ENCODE measurements around the gene KCNH2.

GRCh38 chr7:150934045-150934766 is 43.9 kb downstream of the KCNH2 start:
- no peak for TF ChIP-seq POLR2AphosphoS5 (IDR thresholded peaks at IDR 0.05; ENCODE audit: low read depth, low read length)
- TF ChIP-seq, protein P1, sequence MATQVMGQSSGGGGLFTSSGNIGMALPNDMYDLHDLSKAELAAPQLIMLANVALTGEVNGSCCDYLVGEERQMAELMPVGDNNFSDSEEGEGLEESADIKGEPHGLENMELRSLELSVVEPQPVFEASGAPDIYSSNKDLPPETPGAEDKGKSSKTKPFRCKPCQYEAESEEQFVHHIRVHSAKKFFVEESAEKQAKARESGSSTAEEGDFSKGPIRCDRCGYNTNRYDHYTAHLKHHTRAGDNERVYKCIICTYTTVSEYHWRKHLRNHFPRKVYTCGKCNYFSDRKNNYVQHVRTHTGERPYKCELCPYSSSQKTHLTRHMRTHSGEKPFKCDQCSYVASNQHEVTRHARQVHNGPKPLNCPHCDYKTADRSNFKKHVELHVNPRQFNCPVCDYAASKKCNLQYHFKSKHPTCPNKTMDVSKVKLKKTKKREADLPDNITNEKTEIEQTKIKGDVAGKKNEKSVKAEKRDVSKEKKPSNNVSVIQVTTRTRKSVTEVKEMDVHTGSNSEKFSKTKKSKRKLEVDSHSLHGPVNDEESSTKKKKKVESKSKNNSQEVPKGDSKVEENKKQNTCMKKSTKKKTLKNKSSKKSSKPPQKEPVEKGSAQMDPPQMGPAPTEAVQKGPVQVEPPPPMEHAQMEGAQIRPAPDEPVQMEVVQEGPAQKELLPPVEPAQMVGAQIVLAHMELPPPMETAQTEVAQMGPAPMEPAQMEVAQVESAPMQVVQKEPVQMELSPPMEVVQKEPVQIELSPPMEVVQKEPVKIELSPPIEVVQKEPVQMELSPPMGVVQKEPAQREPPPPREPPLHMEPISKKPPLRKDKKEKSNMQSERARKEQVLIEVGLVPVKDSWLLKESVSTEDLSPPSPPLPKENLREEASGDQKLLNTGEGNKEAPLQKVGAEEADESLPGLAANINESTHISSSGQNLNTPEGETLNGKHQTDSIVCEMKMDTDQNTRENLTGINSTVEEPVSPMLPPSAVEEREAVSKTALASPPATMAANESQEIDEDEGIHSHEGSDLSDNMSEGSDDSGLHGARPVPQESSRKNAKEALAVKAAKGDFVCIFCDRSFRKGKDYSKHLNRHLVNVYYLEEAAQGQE (IDR thresholded peaks at IDR 0.05; ENCODE audit: insufficient read depth in 1 of 2, low read depth in 2 of 2, low read length in 2 of 2): no peak
